ENCODE data around the gene PRM1. TPM values are rescaled to one million over a fixed set of nuclear protein-coding genes. Genes with fewer than 3 reads are reported as not detected.
A peak's percentile ranks its signal among the peaks of the same experiment; 100 is the strongest.

PRM1 gene
- total and polyA plus RNA-seq, 2 of the 8 experiments (the other 6 are each of a cell fraction or from before 2014, with no cell fraction given), result 0.54 to 0.82 TPM

- Histone ChIP-seq H2BK120ac (replicated peaks; ENCODE audit: low read depth, low read length) (no peak overlapping the region), H3K4me1 (replicated peaks in 1 of 4; ENCODE audit: control insufficient read depth in 3 of 4, insufficient read depth in 4 of 4, low read length in 3 of 4) (peaks cover 0 to 10% (median 4%) of the 10 kb centered on the region in 4 experiments; a peak in 5 of 7 replicates), H3K36me3 (ENCODE audit: control insufficient read depth in 2 of 4, insufficient read depth in 4 of 4, low read length in 3 of 4) (peaks cover 0 to 8% (median 3%) of the 10 kb centered on the region in 4 experiments; a peak in 4 of 8 replicates), H3K4me2 (ENCODE audit: insufficient read depth in 1 of 2, low read depth in 2 of 2, low read length in 2 of 2) (no peak overlapping the region), H4K8ac (ENCODE audit: extremely low read depth, insufficient read depth, low read length) (peak overlapping the region; percentile 45; the same call in 1 of the 2 replicates), H2BK20ac (ENCODE audit: low read length) (no peak overlapping the region), H3K9me3 (ENCODE audit: insufficient read depth in 2 of 2, low read depth in 1 of 2, low read length in 1 of 2) (no peaks in the 10 kb centered on the region), H3K9ac (replicated peaks in 1 of 4; ENCODE audit: extremely low read depth in 1 of 4, low read depth in 3 of 4, low read length in 3 of 4) (no peak overlapping the region), H2BK12ac (ENCODE audit: low read depth, low read length) (no peak overlapping the region), H3K23ac (ENCODE audit: insufficient read length) (no peak overlapping the region), H3K79me1 (ENCODE audit: low read depth, low read length) (peaks cover 4% of the 10 kb centered on the region), H2BK5ac (ENCODE audit: low read depth, low read length) (0 out of 2 replicates have a peak overlapping the region, but pooled peaks have one; percentile 22), H3K79me2 (ENCODE audit: control insufficient read depth in 1 of 2, insufficient read depth in 2 of 2, low read length in 2 of 2) (peaks cover 0 to 17% of the 10 kb centered on the region in 2 experiments; a peak in 2 of 4 replicates), H3K4me3 (ENCODE audit: extremely low read depth in 1 of 4, insufficient read depth in 2 of 4, low read depth in 3 of 4, low read length in 4 of 4) (no peak overlapping the region), H4K5ac (ENCODE audit: insufficient read length, low read depth, low read length) (no peak overlapping the region), H3K56ac (replicated peaks; ENCODE audit: insufficient read length, low read depth, low read length) (no peak overlapping the region), H3K18ac (ENCODE audit: extremely low read depth, low read length) (no peak overlapping the region), H3K27ac (ENCODE audit: low read depth, low read length) (no peak overlapping the region), H3K27me3 (replicated peaks in 1 of 4; ENCODE audit: control insufficient read depth in 3 of 4, extremely low read depth in 1 of 4, insufficient read depth in 3 of 4, low read length in 3 of 4) (no peaks in the 10 kb centered on the region), H2AK5ac (ENCODE audit: low read depth, low read length) (0 out of 2 replicates have a peak overlapping the region, but pooled peaks have one; percentile 82), H4K91ac (replicated peaks; ENCODE audit: insufficient read length, low read length) (no peak overlapping the region), H3K14ac (ENCODE audit: insufficient read length) (no peak overlapping the region), H4K20me1 (replicated peaks in 1 of 2; ENCODE audit: control insufficient read depth in 1 of 2, insufficient read depth in 2 of 2, low read length in 2 of 2) (peaks cover 11 to 15% of the 10 kb centered on the region in 2 experiments), H3K23me2 (ENCODE audit: low read depth, low read length) (peaks cover 2% of the 10 kb centered on the region; the same call in 1 of the 2 replicates), H2BK15ac (ENCODE audit: low read length) (0 out of 2 replicates have a peak overlapping the region, but pooled peaks have one; percentile 19), H2AFZ (ENCODE audit: low read length) (no peak overlapping the region), H3K4ac (replicated peaks; ENCODE audit: insufficient read length, low read depth, low read length) (no peak overlapping the region)
- WGBS, 2 experiments (ENCODE audit: extremely low coverage in 1 of 2, insufficient coverage in 1 of 2, insufficient read length in 1 of 2, insufficient replicate concordance in 2 of 2, low coverage in 1 of 2, low lambda C conversion rate in 2 of 2, missing lambda C conversion rate in 1 of 2), result 96% methylated on average over 53 of the region's 63 CpGs; no CpG with 5 or more reads in 1 of the 2 experiments
- FAIRE-seq, result no peak
- POLR2A ChIA-PET (ENCODE audit: partially characterized antibody), result interaction anchor here (0.8 to 2.2 kb wide), 8 partner anchors 9 to 298 kb away, joined by 3 to 6 read pairs (median 3); no protein-coding TSS in a partner anchor
- CTCF ChIA-PET (ENCODE audit: partially characterized antibody), result no interaction called here
- no peak for DNase-seq (ENCODE audit: low read depth in 1 of 2, low spot score in 2 of 2)
- TF ChIP-seq SUZ12 (IDR thresholded peaks at IDR 0.05; ENCODE audit: low read length) (no peak), KDM5A (IDR thresholded peaks at IDR 0.05; ENCODE audit: low read length) (no peak), HDAC6 (IDR thresholded peaks at IDR 0.05; ENCODE audit: low read depth, low read length) (no peak), CTCF (IDR thresholded peaks at IDR 0.05; ENCODE audit: control extremely low read depth in 1 of 3, insufficient read depth in 1 of 3, low read depth in 1 of 3, low read length in 3 of 3) (no peak), KDM4A (IDR thresholded peaks at IDR 0.05; ENCODE audit: low read depth, low read length, severe bottlenecking) (no peak)
- TF ChIP-seq, protein P1, sequence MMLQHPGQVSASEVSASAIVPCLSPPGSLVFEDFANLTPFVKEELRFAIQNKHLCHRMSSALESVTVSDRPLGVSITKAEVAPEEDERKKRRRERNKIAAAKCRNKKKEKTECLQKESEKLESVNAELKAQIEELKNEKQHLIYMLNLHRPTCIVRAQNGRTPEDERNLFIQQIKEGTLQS (IDR thresholded peaks at IDR 0.05; ENCODE audit: insufficient read depth, low read depth, low read length), result no peak
- TF ChIP-seq, protein P2, sequence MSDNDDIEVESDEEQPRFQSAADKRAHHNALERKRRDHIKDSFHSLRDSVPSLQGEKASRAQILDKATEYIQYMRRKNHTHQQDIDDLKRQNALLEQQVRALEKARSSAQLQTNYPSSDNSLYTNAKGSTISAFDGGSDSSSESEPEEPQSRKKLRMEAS (IDR thresholded peaks at IDR 0.05), result no peak
Observed at GRCh38 chr16:11249233-11250061, 31.7 kb downstream of the PRM1 start.

Measured in H1 (cell line).